GM10847 (cell line): Measurements from ENCODE around the gene EHMT1.

ENCODE experiments used
- POLR2A ChIP-seq: IDR thresholded peaks from 2 replicates; pipeline ENCODE4 v1.6.1; 2011; ENCODE audit not compliant: insufficient read length; ENCODE audit errors: extremely low read depth

The EHMT1 gene

DNA sequence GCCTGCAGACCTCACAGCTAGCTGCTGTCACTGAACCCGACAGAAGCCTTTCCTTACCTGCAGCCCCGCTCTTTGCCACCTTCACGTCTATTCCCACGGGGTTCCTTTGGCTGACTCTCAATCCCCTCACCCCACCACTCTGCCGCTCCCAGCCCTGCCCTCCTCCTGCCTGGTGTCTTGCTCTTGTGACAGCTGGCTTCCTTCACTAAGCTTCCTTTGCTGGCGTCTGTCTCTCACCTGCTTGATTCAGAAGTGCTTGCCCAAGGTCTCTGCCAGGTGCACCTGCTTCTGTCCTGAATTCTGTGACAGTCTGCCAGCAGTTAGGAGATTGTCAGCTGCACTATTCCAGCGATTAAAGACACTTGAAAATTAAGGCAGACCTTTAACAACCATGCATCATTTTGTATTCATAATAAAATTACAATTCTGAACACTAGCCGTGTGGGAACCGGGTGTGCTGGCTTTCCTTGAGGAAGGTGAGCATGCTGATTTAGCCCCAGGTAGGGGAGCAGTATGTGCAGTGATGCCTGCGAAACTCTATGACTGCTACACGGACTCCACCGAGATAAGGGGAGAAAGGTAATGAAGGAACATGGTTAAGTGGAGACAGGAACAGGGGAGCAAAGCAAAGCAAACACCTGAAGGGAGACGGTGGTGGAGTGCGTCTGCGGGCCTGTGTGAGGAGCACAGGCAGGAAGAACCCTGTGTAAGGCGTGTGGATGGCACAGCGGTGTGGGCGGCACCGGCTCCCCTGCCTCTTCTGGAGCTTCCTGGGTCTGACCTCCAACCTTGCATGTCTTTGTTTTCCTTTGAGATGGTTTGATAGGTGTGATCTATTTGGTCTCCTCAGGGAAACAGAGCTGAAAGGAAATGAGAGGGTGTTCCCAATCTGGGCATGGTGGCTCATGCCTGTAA is 178.7 kb downstream of the EHMT1 start:
- TF ChIP-seq POLR2A, result no peak

DNA sequence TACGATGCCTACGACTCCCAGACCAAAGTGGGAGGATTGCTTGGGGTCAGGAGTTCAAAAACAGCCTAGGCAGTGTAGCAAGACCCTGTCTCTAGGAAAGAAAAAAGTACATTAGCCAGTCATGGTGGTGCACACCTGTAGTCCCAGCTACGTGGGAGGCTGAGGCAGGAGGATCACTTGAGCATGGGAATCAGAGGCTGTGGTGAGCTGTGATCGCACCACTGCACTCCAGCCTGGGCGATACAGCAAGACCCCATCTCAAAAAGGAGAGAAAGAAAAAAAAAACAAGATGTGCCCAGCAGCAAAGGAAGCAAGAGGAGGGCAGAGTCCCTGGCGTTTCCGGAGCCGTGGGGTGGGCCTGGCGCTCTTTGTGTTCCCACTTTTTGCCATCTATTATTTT is 179.3 kb downstream of the EHMT1 start:
- no peak for TF ChIP-seq POLR2A

DNA sequence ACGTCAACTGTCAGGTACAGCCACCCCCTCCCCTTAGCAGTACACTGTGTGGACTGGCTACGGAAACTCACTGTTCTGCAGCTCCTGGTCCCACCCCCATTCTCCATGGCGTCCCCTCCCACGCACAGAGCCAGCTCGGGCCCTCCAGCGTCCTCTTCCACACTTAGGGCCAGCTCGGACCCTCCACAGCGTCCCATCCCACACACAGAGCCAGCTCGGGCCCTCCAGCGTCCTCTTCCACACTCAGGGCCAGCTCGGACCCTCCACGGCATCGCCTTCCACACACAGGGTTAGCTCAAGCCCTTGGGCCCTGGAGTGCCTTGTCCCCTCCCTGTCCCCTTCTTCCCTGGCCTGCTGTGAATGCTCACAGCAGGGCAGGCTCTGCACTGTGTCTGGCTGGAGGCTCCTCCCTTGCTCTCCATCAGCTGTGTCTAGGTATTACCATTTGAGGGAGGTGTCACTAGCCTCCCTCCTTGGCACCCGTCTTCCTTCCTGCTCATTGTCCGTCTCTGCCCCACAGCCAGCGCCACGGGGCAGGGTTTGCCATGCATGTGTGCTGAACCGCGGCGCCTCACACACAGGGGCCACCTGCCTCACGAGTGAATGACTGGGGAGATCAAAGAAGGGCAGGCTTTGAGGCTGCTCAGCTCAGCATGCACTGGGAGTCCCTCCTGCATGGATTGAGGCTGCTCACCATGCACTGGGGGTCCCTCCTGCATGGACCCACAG is 180.3 kb downstream of the EHMT1 start:
- no peak for TF ChIP-seq POLR2A

DNA sequence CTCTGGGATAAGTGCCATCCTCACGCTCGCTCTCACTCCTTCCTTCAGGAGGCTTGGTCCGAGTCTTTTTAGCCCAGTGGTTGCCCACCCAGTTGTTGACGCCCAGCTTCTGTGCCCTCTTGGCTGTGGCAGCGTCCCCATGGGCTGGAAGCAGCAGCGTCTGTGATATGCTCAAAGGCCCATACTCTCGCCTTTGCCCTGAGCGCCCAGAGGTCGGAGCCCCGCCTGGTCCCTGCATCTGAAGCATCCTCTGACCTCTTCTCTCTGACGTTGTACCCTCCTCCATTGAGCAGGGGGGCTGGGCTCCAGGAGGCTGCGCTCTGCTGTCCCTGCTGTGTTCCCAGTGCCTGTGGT is 180.8 kb downstream of the EHMT1 start:
- TF ChIP-seq POLR2A, result no peak

DNA sequence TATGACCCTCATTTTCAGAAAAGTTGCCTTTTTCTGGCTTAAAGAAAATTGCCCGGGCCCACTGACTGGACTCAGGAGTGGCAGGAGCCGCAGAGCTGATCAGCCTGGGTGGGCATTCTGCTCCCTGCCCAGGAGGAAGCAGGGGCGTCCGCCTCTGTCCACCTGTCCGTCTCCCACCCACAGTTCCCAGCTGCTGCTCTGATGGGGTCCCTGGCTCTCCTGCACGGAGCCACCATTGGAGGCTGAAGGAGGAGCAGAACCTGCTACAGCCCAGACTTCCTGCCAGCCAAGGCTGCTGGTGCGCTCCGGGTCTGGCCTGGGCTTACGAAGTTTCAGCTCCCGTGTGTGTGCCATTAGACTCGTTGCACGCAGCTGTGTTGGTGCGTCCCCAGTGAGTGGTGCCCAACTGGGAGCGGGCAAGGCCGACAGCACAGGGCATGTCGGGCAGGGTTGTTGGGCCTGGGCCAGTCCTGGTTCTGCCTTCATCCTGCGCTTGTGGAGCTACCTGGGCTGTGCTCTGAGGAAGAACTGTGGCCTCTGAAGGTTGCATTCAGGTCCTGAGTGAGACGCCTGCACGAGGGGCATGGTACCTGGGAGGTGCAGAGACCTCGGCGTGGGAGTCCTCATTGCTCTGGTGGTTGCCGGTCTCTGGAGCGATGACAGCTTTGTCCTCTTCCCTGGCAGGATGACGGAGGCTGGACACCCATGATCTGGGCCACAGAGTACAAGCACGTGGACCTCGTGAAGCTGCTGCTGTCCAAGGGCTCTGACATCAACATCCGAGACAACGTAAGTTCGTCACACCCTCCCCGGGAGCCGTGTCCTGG is 181.6 kb downstream of the EHMT1 start:
- no peak for TF ChIP-seq POLR2A

DNA sequence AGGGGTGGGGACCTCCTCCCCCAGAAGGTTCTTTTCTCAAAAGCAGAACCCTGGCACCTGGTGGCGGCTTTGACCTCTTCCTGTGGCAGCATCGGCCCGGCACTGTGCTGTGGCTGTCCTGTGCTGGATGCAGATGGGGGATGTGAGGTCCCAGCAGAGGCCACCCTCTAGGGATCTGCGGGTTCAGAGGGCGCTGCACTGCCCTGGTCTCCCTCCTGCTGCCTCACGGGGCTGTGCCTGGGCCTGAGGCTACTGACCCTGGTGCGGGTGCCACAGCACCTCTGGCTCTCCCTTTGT is 182.2 kb downstream of the EHMT1 start:
- TF ChIP-seq POLR2A, result no peak

DNA sequence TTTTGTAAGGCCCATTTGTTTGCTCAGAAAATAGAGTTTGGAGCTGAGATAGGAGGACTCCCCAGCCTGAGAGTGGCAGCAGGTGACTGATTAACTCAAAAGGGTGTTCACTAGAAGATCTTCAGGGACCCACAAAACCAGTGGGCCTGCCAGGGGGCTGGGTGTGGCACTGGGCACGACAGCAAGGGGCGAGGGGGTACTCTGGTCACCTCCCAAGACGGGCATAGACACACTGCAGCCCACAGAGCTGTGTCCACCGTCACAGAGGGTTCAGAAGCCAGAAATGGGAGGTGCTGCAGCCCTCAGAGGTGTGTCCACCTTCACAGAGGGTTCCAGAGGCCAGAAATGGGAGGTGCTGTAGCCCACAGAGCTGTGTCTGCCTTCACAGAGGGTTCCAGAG is 183.2 kb downstream of the EHMT1 start:
- TF ChIP-seq POLR2A, result no peak

DNA sequence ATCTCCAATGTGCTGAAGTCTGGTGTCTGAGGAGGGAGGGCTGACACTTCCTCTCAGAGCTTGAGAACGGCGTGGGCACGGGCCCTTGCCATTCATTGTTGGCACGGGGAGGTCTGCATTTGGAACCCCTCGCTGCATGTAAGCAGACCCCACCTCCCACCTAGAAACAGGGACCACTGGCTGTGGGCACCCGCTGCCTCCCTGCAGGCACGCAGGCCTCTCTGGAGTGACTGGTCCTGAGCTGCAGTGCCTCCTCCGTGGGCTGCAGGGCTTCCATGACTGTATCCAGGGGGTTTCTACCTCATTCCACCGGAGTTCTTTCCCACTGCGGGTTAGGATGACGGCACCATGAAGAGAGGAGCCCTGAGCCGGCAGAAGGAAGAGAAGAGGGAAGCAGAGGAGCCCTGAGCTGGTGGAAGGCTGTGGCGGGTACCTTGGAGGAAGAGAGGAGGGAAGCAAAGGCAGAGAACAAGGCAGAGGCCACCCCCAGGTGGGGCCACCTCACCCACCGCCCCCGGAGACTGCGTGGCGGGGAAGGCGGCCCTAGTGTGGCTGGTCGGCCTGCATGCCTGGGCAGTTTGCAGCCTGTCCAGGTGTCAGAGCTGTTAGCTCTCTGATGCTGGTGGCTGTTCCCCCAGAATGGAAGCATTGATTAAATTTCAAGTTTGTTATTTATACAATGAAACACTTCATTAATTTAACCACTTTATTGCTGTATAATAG is 183.9 kb downstream of the EHMT1 start:
- TF ChIP-seq POLR2A, result no peak

DNA sequence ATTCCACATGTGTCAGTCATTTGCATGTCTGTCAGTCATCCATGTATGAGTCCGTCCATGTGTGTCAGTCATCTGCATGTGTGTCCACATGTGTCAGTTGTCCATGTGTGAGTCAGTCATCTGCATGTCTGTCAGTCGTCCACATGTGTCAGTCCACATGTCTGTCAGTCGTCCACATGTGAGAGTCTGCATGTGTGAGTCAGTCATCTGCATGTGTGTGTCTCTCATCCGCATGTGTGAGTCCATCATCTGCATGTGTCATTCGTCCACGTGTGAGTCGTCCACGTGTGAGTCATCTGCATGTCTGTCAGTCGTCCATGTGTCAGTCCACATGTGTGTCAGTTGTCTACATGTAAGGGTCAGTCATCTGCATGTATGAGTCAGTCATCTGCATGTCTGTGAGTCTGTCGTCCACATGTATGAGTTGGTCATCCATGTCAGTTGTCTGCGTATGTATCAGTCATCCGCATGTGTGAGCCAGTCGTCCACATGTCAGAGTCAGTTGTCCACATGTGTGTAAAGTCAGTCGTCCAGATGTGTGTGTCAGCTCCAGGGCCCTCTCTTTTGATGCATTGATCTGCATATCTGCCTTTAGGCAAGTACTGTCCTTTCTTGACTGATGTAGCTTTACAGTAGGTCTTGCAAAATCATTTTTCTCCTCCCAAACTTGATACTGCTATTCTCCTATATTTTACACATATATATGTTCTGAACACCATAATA is 186.3 kb downstream of the EHMT1 start:
- TF ChIP-seq POLR2A, result no peak

DNA sequence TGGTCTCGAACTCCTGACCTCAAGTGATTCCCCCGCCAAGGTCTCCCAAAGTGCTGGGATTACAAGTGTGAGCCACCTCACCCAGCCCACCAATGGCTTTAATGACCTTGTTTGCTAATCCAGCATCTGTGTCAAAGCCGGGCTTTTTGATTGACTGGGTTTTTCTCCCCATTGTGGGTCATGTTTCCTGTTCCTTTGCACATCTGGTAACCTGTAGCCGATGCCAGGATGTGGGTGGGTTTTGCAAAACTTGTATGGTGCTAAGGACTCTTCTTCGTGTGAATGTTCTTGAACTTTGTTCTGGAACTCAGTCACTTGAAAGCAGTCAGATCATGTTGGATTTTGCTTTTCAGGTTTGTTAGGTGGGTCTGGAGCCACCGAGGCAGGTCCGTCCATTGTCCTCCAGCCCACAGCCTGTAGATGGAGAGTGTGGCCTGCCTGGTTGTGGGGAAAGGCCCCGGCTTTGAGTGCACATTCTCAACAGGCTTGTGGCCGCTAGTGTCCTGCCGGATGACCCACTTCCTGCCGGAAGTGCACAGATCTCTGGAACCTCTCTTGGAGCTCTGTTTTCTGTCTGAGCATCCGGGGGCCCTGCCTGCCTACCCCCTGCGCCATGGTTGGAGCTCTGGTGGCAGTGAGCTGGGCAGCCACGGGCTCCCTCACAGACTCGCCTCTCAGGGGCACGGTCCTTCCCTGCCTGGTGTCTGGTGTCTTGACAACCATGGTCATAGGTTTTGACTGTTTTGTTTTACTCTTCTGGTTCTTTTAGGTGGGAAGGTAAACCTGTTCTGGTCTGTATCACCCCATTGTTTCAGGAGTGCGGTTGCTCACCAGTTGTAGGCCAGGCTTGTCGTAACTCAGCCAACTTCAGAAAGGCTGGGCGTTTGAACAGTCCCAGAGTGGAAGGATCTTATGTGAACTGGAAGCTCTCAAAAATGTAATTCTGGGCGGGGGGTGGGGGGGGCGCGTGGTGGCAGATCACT is 189.2 kb downstream of the EHMT1 start:
- TF ChIP-seq POLR2A, result no peak

DNA sequence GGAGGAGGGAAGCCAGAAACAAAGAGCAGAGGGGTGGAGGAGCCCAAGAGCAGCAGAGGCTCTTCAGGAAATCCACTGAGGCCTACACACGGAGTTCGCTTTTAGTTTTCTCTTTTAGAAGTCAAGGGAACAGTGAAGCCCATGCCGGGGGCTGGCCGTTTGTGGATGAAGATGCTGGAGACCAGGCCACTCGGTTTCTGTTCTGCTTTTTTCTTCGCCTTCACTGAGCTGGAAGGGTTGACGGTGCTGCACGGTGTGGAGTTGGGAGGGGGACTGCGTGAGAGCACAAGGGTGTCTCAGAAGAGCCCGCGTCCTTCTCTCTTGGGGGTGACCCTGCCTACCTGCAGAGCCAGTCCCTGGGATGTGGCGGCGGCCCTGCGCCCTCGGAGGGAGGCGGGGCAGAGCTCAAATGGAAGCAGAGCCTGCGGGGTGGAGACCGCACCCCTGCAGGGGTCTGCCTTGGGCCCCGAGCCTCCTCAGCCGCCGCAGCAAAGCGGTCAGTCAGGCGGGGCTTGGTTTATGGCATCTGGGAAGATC is 190.3 kb downstream of the EHMT1 start:
- no peak for TF ChIP-seq POLR2A

DNA sequence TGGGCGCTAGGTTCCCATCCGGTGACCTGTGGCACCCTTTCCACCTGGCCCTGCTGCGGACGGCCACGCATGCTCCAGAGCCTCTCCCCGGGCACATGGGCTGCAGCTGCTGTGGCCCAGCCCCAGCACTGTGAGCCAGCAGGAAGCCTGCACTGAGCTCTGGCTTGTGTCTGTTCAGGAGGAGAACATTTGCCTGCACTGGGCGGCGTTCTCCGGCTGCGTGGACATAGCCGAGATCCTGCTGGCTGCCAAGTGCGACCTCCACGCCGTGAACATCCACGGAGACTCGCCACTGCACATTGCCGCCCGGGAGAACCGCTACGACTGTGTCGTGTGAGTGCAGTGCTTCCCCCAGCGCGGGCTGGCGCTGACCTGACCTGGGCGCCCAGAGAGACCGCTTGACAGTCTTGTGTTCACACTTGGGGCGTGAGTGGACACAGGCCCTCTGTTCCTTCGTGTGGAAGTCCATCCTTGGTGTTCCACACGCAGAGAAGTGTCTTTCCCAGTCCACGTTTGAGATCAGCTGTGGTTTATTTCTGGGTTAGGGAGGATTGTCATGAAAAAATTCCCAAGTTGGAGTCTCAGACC is 192.6 kb downstream of the EHMT1 start:
- no peak for TF ChIP-seq POLR2A
